Progenitor cell of endocrine pancreas (in vitro differentiated cells): ENCODE data around the gene DUS2. TPM values are rescaled to one million over a fixed set of nuclear protein-coding genes. Genes with fewer than 3 reads are reported as not detected.

Experiments
- DNase-seq: peaks from one replicate; pipeline ENCODE4 v3.0.0; 2021; ENCODE audit warnings: low spot score; ENCODE audit not compliant: unreplicated experiment
- H3K27ac Mint-ChIP-seq: 2 replicates; pipeline ENCODE4 v1.8.0; 2021; ENCODE audit warnings: mild to moderate bottlenecking, moderate library complexity, mixed read lengths
- H3K27me3 Mint-ChIP-seq: 2 replicates; pipeline ENCODE4 v1.8.0; 2021; ENCODE audit warnings: mixed read lengths
- H3K36me3 Mint-ChIP-seq: 2 replicates; pipeline ENCODE4 v1.8.0; 2022; ENCODE audit warnings: mixed read lengths; ENCODE audit not compliant: insufficient read depth
- H3K4me1 Mint-ChIP-seq: 2 replicates; pipeline ENCODE4 v1.8.0; 2021; ENCODE audit warnings: low read depth, mixed read lengths
- H3K4me3 Mint-ChIP-seq: 2 replicates; pipeline ENCODE4 v1.8.0; 2021; ENCODE audit warnings: low read depth, mild to moderate bottlenecking, moderate library complexity, mixed read lengths
- H3K9me3 Mint-ChIP-seq: 2 replicates; pipeline ENCODE4 v1.8.0; 2021; ENCODE audit warnings: low read depth, mixed read lengths
- total RNA-seq: library from RNA; stranded (reverse); gene quantifications from 2 replicates; pipeline ENCODE4 v1.2.1, GENCODE V29; 2021
- TF ChIP-seq, protein P1 (sequence below): fragments of 200-600 bp; sonication (generic); IDR thresholded peaks from one replicate; pipeline ENCODE4 v1.5.0; 2021; ENCODE audit warnings: antibody characterized with exemption, mild to moderate bottlenecking; ENCODE audit not compliant: unreplicated experiment

DUS2 gene
- total RNA-seq, 1 donor from 2014 or later = 18.8 TPM

DNA sequence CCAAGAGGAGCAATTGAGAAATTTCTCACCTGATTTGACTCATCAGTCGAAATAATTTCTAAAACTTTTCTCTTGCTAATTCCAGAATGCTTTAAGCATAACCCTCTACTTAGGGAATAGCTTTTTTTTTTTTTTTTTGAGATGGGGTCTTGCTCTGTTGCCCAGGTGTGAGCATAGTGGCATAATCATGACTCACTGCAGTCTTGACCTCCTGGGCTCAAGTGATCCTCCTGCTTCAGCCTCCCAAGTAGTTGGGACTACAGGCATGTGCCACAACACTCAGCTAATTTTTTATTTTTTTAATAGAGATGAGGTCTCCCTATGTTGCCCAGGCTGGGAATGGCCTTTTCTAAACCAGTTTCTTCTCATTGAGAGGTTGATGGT, 48.4 kb downstream of the DUS2 start:
- peaks cover 14% of the 10 kb centered on the region for H3K36me3 Mint-ChIP-seq
- TF ChIP-seq, protein P1, sequence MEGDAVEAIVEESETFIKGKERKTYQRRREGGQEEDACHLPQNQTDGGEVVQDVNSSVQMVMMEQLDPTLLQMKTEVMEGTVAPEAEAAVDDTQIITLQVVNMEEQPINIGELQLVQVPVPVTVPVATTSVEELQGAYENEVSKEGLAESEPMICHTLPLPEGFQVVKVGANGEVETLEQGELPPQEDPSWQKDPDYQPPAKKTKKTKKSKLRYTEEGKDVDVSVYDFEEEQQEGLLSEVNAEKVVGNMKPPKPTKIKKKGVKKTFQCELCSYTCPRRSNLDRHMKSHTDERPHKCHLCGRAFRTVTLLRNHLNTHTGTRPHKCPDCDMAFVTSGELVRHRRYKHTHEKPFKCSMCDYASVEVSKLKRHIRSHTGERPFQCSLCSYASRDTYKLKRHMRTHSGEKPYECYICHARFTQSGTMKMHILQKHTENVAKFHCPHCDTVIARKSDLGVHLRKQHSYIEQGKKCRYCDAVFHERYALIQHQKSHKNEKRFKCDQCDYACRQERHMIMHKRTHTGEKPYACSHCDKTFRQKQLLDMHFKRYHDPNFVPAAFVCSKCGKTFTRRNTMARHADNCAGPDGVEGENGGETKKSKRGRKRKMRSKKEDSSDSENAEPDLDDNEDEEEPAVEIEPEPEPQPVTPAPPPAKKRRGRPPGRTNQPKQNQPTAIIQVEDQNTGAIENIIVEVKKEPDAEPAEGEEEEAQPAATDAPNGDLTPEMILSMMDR = no peak
- H3K4me1 Mint-ChIP-seq = no peaks in the 10 kb centered on the region
- H3K27me3 Mint-ChIP-seq = no peaks in the 10 kb centered on the region
- DNase-seq = no peak
- H3K4me3 Mint-ChIP-seq = no peak overlapping the region
- no peaks in the 10 kb centered on the region for H3K9me3 Mint-ChIP-seq
- H3K27ac Mint-ChIP-seq = no peak overlapping the region

DNA sequence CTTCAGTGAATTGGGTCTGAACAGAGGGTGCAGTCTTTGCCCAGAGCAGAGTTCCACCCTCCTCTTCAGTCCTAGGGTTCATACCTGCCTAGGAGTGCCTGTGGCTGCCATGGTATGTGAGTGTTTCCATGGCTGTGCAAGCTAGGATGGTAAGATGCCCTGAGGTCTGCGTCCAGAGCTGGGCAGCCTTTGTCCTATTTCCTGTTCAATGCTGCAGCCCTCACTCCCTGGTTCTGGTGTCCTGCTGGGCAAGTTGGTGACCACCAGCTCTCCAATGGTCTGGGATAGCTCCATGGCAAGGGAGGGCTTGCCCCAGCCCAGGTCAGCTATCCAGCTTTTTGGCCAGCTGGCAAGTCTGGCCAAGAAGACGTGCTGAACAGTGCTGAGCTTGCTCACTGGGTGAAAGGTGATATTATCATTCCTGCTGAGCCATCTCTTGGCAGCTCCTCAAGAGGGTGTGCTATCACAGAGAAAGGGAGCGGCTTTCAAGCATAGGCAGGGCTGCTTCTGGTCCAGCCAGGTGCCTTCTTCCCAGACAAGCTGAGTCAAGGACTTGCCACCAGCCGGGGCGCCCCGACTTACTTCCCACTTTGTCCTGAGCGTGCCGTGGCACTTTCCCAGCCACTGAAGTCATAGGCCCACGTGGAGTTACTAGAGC, 49.1 kb downstream of the DUS2 start:
- Mint-ChIP-seq H3K36me3 (peaks cover 15% of the 10 kb centered on the region), H3K27me3 (no peaks in the 10 kb centered on the region), H3K9me3 (no peaks in the 10 kb centered on the region), H3K4me3 (no peak overlapping the region), H3K4me1 (no peaks in the 10 kb centered on the region), H3K27ac (no peak overlapping the region)
- TF ChIP-seq, protein P1 = no peak
- no peak for DNase-seq

DNA sequence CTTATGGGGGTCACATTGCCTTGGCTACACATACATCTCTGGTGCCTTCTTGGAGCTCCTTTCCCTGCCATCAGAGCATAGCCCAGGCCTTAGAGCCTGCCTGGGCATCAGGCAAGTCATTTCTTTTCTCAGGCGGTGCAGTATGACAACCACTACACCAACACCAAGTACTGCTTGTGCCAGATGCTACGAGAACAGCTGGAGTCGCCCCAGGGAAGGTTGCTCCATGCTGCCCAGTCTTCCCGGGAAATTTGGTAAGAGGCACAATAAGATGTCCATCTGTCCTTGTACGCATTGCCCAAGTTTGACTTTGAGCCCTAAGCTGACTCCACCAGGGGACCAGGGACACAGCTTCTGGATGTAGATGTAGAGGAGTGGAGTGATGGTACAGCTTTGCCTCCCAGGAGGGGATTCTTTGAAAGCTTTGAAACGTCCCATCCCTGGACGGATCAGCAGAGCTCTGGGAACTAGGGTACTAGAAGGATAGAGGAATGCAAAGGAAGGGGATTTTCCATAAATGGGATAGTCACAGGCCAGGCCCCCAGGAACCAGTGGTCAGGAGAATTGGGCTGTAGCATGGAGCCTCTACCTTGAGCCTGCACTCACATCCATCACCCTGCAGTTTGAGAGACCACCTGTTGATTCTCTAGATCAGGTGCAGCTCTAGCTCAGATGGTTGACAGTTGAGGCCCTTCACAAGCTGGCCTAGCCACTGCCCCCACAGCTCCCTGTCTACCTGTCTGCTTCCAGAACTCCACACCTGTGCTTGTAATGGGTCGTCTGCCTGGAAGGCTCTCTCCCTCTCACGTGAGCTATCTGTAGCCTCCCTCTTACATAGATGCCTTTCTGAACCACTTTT, 51.0 kb downstream of the DUS2 start:
- no peaks in the 10 kb centered on the region for H3K4me1 Mint-ChIP-seq
- no peaks in the 10 kb centered on the region for H3K27me3 Mint-ChIP-seq
- H3K4me3 Mint-ChIP-seq = no peak overlapping the region
- H3K36me3 Mint-ChIP-seq = peaks cover 18% of the 10 kb centered on the region
- TF ChIP-seq, protein P1 = no peak
- H3K9me3 Mint-ChIP-seq = no peaks in the 10 kb centered on the region
- no peak for DNase-seq
- no peak overlapping the region for H3K27ac Mint-ChIP-seq

DNA sequence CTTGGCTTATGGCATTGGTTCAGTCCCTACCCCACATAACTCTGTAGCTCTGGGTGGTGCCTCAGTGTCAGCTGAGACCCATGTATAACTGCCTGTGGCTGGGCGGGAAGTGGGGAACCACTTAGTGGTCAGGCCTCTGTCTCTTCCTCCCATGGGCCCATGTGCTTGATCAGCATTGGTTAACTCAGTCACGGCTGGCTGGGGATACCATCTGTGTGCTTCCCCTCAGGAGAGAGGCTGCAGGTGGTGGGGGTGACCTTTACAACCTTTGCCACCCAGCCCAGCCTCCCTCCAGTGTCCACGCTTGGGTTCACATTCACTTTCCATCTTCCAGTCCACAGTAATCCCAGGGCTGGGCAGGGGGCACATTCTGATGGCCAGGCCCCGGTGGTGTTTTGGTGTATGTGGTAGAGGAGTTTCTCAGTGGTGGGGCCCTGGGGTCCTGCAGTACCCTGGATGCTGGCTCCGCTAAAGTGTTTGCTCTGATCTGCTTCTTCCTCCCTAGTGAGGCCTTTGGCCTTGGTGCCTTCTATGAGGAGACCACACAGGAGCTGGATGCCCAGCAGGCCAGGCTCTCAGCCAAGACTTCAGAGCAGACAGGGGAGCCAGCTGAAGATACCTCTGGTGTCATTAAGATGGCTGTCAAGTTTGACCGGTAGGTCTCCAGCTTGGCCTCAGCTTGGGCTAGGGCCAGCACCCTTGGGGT, 51.9 kb downstream of the DUS2 start:
- no peak overlapping the region for H3K27ac Mint-ChIP-seq
- TF ChIP-seq, protein P1 = no peak
- no peak overlapping the region for H3K4me3 Mint-ChIP-seq
- H3K4me1 Mint-ChIP-seq = peaks cover 5% of the 10 kb centered on the region
- peaks cover 18% of the 10 kb centered on the region for H3K36me3 Mint-ChIP-seq
- no peaks in the 10 kb centered on the region for H3K27me3 Mint-ChIP-seq
- no peaks in the 10 kb centered on the region for H3K9me3 Mint-ChIP-seq
- no peak for DNase-seq

DNA sequence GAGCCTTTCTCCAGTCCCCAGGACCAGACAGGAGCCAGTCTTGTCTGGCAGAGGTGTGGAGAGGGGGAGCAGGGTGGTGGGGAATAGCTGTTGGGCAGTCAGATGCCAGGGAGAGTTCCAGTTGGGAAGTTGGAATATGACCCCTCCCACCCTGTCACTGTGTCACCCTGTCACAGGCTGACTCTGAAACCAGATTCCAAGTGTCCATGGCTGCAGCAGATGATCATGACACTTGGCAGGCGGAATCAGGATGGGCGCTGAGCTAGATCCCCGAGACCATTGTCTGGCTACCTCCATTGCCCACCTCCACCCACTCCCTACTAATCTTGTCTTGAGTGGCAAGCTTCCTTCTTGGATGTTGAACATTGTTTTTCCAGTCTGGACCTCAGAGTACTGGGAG, 52.9 kb downstream of the DUS2 start:
- H3K4me1 Mint-ChIP-seq = peaks cover 5% of the 10 kb centered on the region
- no peak overlapping the region for H3K4me3 Mint-ChIP-seq
- no peaks in the 10 kb centered on the region for H3K9me3 Mint-ChIP-seq
- no peak for DNase-seq
- no peaks in the 10 kb centered on the region for H3K27me3 Mint-ChIP-seq
- TF ChIP-seq, protein P1 = no peak
- H3K36me3 Mint-ChIP-seq = peaks cover 18% of the 10 kb centered on the region
- no peak overlapping the region for H3K27ac Mint-ChIP-seq
